ENCODE results near the gene GPR62.

DNA sequence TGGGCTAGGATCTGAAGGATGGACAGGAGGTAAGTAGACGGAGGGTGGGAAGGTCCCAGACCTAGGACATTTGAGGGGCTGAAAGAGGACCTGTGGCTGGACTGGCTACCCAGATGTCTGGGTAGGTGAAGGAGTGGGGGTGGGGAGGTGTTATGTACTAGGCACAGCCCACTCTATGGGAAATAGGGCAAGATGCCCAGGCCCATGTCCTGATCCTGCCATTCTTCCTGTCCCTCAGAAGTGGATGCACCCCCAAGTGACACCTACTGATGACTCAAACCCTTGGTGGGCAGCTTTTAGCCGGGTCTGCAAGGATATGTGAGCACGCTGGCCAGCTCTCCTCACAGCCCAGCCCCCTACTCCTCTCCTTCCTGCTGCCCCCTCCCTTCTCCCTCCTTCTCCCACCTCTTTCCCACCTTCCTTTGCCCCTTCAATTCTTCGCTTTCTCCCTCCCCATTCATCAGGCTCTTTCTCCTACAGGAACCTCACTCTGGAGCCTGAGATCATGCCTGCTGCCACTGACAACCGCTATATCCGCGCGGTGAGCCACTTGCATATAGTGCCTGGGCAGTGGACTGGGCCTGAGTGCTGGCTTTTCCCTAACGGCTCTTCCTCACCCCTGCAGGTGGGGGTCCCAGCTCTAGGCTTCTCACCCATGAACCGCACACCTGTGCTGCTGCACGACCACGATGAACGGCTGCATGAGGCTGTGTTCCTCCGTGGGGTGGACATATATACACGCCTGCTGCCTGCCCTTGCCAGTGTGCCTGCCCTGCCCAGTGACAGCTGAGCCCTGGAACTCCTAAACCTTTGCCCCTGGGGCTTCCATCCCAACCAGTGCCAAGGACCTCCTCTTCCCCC, 33.3 kb downstream of the GPR62 start:
- TF ChIP-seq, protein P1, sequence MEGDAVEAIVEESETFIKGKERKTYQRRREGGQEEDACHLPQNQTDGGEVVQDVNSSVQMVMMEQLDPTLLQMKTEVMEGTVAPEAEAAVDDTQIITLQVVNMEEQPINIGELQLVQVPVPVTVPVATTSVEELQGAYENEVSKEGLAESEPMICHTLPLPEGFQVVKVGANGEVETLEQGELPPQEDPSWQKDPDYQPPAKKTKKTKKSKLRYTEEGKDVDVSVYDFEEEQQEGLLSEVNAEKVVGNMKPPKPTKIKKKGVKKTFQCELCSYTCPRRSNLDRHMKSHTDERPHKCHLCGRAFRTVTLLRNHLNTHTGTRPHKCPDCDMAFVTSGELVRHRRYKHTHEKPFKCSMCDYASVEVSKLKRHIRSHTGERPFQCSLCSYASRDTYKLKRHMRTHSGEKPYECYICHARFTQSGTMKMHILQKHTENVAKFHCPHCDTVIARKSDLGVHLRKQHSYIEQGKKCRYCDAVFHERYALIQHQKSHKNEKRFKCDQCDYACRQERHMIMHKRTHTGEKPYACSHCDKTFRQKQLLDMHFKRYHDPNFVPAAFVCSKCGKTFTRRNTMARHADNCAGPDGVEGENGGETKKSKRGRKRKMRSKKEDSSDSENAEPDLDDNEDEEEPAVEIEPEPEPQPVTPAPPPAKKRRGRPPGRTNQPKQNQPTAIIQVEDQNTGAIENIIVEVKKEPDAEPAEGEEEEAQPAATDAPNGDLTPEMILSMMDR (IDR thresholded peaks at IDR 0.05) = no peak
- no peak for TF ChIP-seq POLR2A (IDR thresholded peaks at IDR 0.05)
